ENCODE results near the gene NEDD8. TPM values are rescaled to one million over a fixed set of nuclear protein-coding genes. Genes with fewer than 3 reads are reported as not detected.
A peak's percentile ranks its signal among the peaks of the same experiment; 100 is the strongest.

The NEDD8 gene
- 10 to 100 TPM; 32.3 to 49.3 TPM for total RNA-seq
- polyA plus RNA-seq = 100 to 1,000 TPM; 107 to 136 TPM

- Histone ChIP-seq H3K4me3 (ENCODE audit: low read depth in 1 of 3, low read length in 3 of 3) (peak within 1 kb of the TSS; percentile 76 to 96 (median 85)), H3K4me1 (ENCODE audit: control insufficient read depth in 4 of 4, insufficient read depth in 4 of 4, low read length in 3 of 4) (peaks cover 5 to 38% (median 27%) of the 10 kb centered on the region in 4 donors), H3K9ac (ENCODE audit: low read depth in 1 of 2, low read length in 2 of 2) (peak within 1 kb of the TSS; percentile 83 to 85), H3K36me3 (ENCODE audit: control insufficient read depth in 4 of 4, insufficient read depth in 3 of 4, low read depth in 1 of 4, low read length in 3 of 4) (peaks cover 4 to 20% (median 14%) of the 10 kb centered on the region in 4 donors), H3K27me3 (ENCODE audit: control insufficient read depth in 4 of 4, insufficient read depth in 4 of 4, low read length in 3 of 4) (no peaks in the 10 kb centered on the region), H3K27ac (ENCODE audit: low read depth in 1 of 2, low read length in 2 of 2) (peak within 1 kb of the TSS; percentile 80 to 81), H3K9me3 (ENCODE audit: control insufficient read depth in 4 of 4, low read length in 3 of 4) (no peaks in the 10 kb centered on the region)
- WGBS = under 1% methylated on average over 30 of the region's 30 CpGs
- peak; percentile 90 for DNase-seq (ENCODE audit: low spot score)
- TF ChIP-seq GABPA (IDR thresholded peaks at IDR 0.05 in 1 of 2, conservative IDR thresholded peaks at IDR 0.05 in 1 of 2) (peak; percentile 73 to 93), FOXA2 (IDR thresholded peaks at IDR 0.05) (no peak), REST (IDR thresholded peaks at IDR 0.05) (no peak), JUND (IDR thresholded peaks at IDR 0.05) (no peak), TAF1 (conservative IDR thresholded peaks at IDR 0.05) (no peak), YY1 (IDR thresholded peaks at IDR 0.05) (no peak), RAD21 (IDR thresholded peaks at IDR 0.05) (no peak), NR2F2 (IDR thresholded peaks at IDR 0.05) (no peak), EGR1 (IDR thresholded peaks at IDR 0.05; ENCODE audit: low read depth in 2 of 2) (no peak), CTCF (IDR thresholded peaks at IDR 0.05; ENCODE audit: low read depth, low read length, missing input control) (no peak), MAX (IDR thresholded peaks at IDR 0.05) (no peak), FOXA1 (IDR thresholded peaks at IDR 0.05) (no peak), ATF3 (IDR thresholded peaks at IDR 0.05) (no peak), HNF4A (conservative IDR thresholded peaks at IDR 0.05) (peak in 1 of 2 donors; percentile 5), RXRA (IDR thresholded peaks at IDR 0.05) (peak in 1 of 2 donors; percentile 45), ZBTB33 (IDR thresholded peaks at IDR 0.05) (no peak), SP1 (IDR thresholded peaks at IDR 0.05) (peak; percentile 59), HNF4G (IDR thresholded peaks at IDR 0.05) (no peak)
Measured at GRCh38 chr14:24232121-24232644, at the start of gene NEDD8. Gene NEDD8 (minus strand): TSS chr14:24232367. CDS start chr14:24232267, 100 bp downstream.
